HCT116 (cell line): ENCODE results near the gene DPYD. TPM values are rescaled to one million over a fixed set of nuclear protein-coding genes. Genes with fewer than 3 reads are reported as not detected.

ENCODE experiments used
- ATAC-seq: fragments of 200-7000 bp; cut with Tn5 transposase; 2 replicates; pipeline ENCODE4 v1.9.1; 2020; ENCODE audit warnings: mild to moderate bottlenecking, moderate library complexity
- BruUV-seq: library from RNA; stranded (reverse); fragments of 400-500 nt; replicated peaks from 2 replicates; lab custom pipeline; 2021; lab: Mats Ljungman, UMichigan
- CTCF ChIA-PET: fragments of 300-600 bp; sonication (Branson Sonifier 250); formaldehyde crosslinking; loops from one replicate; lab custom pipeline; 2021; ENCODE audit warnings: antibody characterized with exemption; lab: Charles Lee
- POLR2A ChIA-PET: fragments of 300-600, 350-600 bp; sonication (Branson Sonifier 250); formaldehyde crosslinking; loops from one replicate; lab custom pipeline; 2021; ENCODE audit warnings: antibody characterized with exemption; lab: Charles Lee
- RAD21 ChIA-PET, 2 experiments: fragments of 300-600 bp; sonication (Branson Sonifier 250); formaldehyde crosslinking; loops; one replicate each; lab custom pipeline; 2023; ENCODE audit warnings: low total read pairs in 2 of 2; ENCODE audit not compliant: uncharacterized antibody in 2 of 2, unreplicated experiment in 2 of 2, low non-redundant PET in 1 of 2; lab: Charles Lee
- DNase-seq: peaks from one replicate; pipeline ENCODE4 v3.0.0-alpha.2; 2010; ENCODE audit warnings: low read depth, low spot score
- H2AFZ ChIP-seq: fragments of 200-600 bp; shearing (Covaris generic), sonication (generic); 2 replicates; pipeline ENCODE4 v1.6.1; 2017; ENCODE audit warnings: low read depth, mixed run types, mixed read lengths, antibody characterized with exemption, low read length; ENCODE audit not compliant: poor library complexity, severe bottlenecking
- H3K27ac ChIP-seq: 2 replicates; pipeline ENCODE4 v1.5.1; 2012; ENCODE audit warnings: low read depth, low read length
- H3K27me3 ChIP-seq: fragments of 200-600 bp; sonication (generic); 2 replicates; pipeline ENCODE4 v1.6.1; 2016; ENCODE audit warnings: mixed run types, low read length, mixed read lengths; ENCODE audit not compliant: insufficient read depth
- H3K36me3 ChIP-seq, 2 experiments: fragments of 200-500 bp in 1 of 2; fragments of 200-600 bp in 1 of 2; sonication (Bioruptor generic) in 1 of 2; sonication (generic) in 1 of 2; 2 replicates each; pipeline versions ENCODE4 v1.5.1 to v1.6.1; 2014 to 2016; ENCODE audit warnings: low read length in 2 of 2, inconsistent platforms in 1 of 2, mixed read lengths in 1 of 2, mixed run types in 1 of 2; ENCODE audit not compliant: insufficient read depth in 2 of 2, control insufficient read depth in 1 of 2
- H3K4me1 ChIP-seq, 2 experiments: fragments of 200-600 bp in 1 of 2; sonication (generic) in 1 of 2; 2 replicates each; pipeline versions ENCODE4 v1.5.1 to v1.6.1; 2012 to 2017; ENCODE audit warnings: low read length in 2 of 2, inconsistent platforms in 1 of 2, mild to moderate bottlenecking in 1 of 2, mixed read lengths in 1 of 2, mixed run types in 1 of 2, moderate library complexity in 1 of 2; ENCODE audit not compliant: insufficient read depth in 2 of 2, control insufficient read depth in 1 of 2
- H3K4me2 ChIP-seq: fragments of 200-600 bp; sonication (generic); 2 replicates; pipeline ENCODE4 v1.6.1; 2017; ENCODE audit warnings: mixed run types, low read length, mixed read lengths
- H3K4me3 ChIP-seq, 2 experiments: fragments of 200-600 bp in 1 of 2; sonication (generic) in 1 of 2; replicated peaks in 1 of 2; 2 replicates each; pipeline ENCODE4 v1.5.1; 2011 to 2016; ENCODE audit warnings: low read length in 2 of 2, control low read depth in 1 of 2, low read depth in 1 of 2, mild to moderate bottlenecking in 1 of 2, mixed read lengths in 1 of 2, mixed run types in 1 of 2
- H3K79me2 ChIP-seq: fragments of 200-600 bp; sonication (generic); 2 replicates; pipeline ENCODE4 v1.6.1; 2017; ENCODE audit warnings: mild to moderate bottlenecking, mixed run types, low read length, moderate library complexity, mixed read lengths; ENCODE audit not compliant: insufficient read depth
- H3K9ac ChIP-seq: fragments of 200-600 bp; sonication (generic); 2 replicates; pipeline ENCODE4 v1.6.1; 2016; ENCODE audit warnings: low read length, mixed read lengths
- H3K9me2 ChIP-seq: fragments of 200-600 bp; sonication (generic), shearing (Covaris generic); 2 replicates; pipeline ENCODE4 v1.6.1; 2017; ENCODE audit warnings: mixed run types, mild to moderate bottlenecking, moderate library complexity; ENCODE audit not compliant: insufficient read depth
- H3K9me3 ChIP-seq, 2 experiments: fragments of 200-500 bp in 1 of 2; fragments of 200-600 bp in 1 of 2; sonication (Bioruptor generic) in 1 of 2; sonication (generic) in 1 of 2; 2 replicates each; pipeline ENCODE4 v1.6.1; 2014 to 2017; ENCODE audit warnings: low read length in 2 of 2, mixed read lengths in 2 of 2, inconsistent platforms in 1 of 2, low read depth in 1 of 2, mild to moderate bottlenecking in 1 of 2, mixed run types in 1 of 2, moderate library complexity in 1 of 2; ENCODE audit not compliant: control insufficient read depth in 1 of 2, insufficient read depth in 1 of 2
- H4K20me1 ChIP-seq: fragments of 200-600 bp; sonication (generic), shearing (Covaris generic); 2 replicates; pipeline ENCODE4 v1.6.1; 2017; ENCODE audit warnings: mixed run types, mild to moderate bottlenecking, moderate library complexity; ENCODE audit not compliant: insufficient read depth
- CEBPB ChIP-seq: IDR thresholded peaks from 2 replicates; pipeline ENCODE4 v1.6.1; 2012; ENCODE audit warnings: low read depth
- EGR1 ChIP-seq: IDR thresholded peaks from 2 replicates; pipeline ENCODE4 v1.6.1; 2012; ENCODE audit warnings: low read depth
- FOSL1 ChIP-seq: IDR thresholded peaks from 2 replicates; pipeline ENCODE4 v1.6.1; 2012; ENCODE audit warnings: low read depth
- JUND ChIP-seq: IDR thresholded peaks from 2 replicates; pipeline ENCODE4 v1.6.1; 2012
- POLR2A ChIP-seq: IDR thresholded peaks from 2 replicates; pipeline ENCODE4 v1.7.0; 2011; ENCODE audit warnings: borderline replicate concordance; ENCODE audit not compliant: insufficient read depth, insufficient read length; ENCODE audit errors: extremely low read depth
- RAD21 ChIP-seq: IDR thresholded peaks from 2 replicates; pipeline ENCODE4 v1.6.1; 2012; ENCODE audit warnings: low read depth, mild to moderate bottlenecking
- SIN3A ChIP-seq: IDR thresholded peaks from 2 replicates; pipeline ENCODE4 v1.6.1; 2012; ENCODE audit warnings: low read depth
- ZNF274 ChIP-seq: fragments of 200-500 bp; sonication (Bioruptor generic); IDR thresholded peaks from 2 replicates; pipeline ENCODE4 v1.6.1; 2014; ENCODE audit warnings: mild to moderate bottlenecking, low read depth, low read length, inconsistent platforms
- intact Hi-C: fragments of 100-400 bp; cut with micrococcal nuclease; formaldehyde crosslinking; loops from 2 replicates; pipeline ENCODE4 v1.10.0; 2022
- total RNA-seq: library from RNA; stranded (reverse); gene quantifications from one replicate; pipeline ENCODE4 v1.2.1, GENCODE V29; 2021; ENCODE audit not compliant: unreplicated experiment
- TF ChIP-seq, protein P1 (sequence below), 3 experiments: fragments of 200-600 bp in 1 of 3; sonication (generic) in 1 of 3; IDR thresholded peaks in 2 of 3; conservative IDR thresholded peaks in 1 of 3; 2 replicates each; pipeline ENCODE4 v1.5.1; 2012 to 2017; ENCODE audit warnings: low read depth in 2 of 3, low read length in 2 of 3, antibody characterized with exemption in 1 of 3, borderline replicate concordance in 1 of 3, control low read depth in 1 of 3, mild to moderate bottlenecking in 1 of 3, mixed read lengths in 1 of 3, mixed run types in 1 of 3, moderate library complexity in 1 of 3; ENCODE audit not compliant: insufficient read depth in 1 of 3
- TF ChIP-seq, protein P2 (sequence below): IDR thresholded peaks from 2 replicates; pipeline ENCODE4 v1.6.1; 2012
- TF ChIP-seq, protein P3 (sequence below): IDR thresholded peaks from 2 replicates; pipeline ENCODE4 v1.6.1; 2012; ENCODE audit warnings: low read depth

Gene DPYD
- total RNA-seq, 1 experiment from 2014 or later, result 1.7 TPM

DNA sequence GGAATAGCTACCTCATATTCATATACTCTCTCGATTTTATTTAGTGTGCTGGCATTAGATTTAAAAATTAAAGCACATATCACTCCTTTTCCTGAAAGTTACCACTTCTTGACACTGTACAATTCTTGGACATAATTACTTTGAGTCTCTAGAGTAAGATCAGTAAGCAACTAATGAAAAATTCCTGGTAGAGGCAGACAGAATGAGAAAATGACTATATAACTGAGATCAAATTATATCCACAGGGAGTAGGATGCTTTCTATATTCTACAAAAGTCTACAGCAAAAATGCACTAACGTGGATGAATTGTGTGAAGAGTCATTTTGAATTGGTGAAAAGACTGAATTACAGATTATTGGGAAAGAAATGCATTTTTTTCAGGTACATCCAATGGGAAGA is 753.6 kb downstream of the DPYD start:
- no peaks in the 10 kb centered on the region for H4K20me1 ChIP-seq
- no peak for TF ChIP-seq EGR1
- no peak for TF ChIP-seq ZNF274
- no peak for TF ChIP-seq POLR2A
- TF ChIP-seq SIN3A, result no peak
- no peak for TF ChIP-seq CEBPB
- TF ChIP-seq, protein P1, sequence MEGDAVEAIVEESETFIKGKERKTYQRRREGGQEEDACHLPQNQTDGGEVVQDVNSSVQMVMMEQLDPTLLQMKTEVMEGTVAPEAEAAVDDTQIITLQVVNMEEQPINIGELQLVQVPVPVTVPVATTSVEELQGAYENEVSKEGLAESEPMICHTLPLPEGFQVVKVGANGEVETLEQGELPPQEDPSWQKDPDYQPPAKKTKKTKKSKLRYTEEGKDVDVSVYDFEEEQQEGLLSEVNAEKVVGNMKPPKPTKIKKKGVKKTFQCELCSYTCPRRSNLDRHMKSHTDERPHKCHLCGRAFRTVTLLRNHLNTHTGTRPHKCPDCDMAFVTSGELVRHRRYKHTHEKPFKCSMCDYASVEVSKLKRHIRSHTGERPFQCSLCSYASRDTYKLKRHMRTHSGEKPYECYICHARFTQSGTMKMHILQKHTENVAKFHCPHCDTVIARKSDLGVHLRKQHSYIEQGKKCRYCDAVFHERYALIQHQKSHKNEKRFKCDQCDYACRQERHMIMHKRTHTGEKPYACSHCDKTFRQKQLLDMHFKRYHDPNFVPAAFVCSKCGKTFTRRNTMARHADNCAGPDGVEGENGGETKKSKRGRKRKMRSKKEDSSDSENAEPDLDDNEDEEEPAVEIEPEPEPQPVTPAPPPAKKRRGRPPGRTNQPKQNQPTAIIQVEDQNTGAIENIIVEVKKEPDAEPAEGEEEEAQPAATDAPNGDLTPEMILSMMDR (IDR thresholded peaks at IDR 0.05 in 2 of 3, conservative IDR thresholded peaks at IDR 0.05 in 1 of 3; ENCODE audit: borderline replicate concordance in 1 of 3, insufficient read depth in 1 of 3, low read depth in 2 of 3, low read length in 2 of 3), result no peak
- TF ChIP-seq, protein P2, sequence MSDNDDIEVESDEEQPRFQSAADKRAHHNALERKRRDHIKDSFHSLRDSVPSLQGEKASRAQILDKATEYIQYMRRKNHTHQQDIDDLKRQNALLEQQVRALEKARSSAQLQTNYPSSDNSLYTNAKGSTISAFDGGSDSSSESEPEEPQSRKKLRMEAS, result no peak
- TF ChIP-seq RAD21, result no peak
- TF ChIP-seq, protein P3, sequence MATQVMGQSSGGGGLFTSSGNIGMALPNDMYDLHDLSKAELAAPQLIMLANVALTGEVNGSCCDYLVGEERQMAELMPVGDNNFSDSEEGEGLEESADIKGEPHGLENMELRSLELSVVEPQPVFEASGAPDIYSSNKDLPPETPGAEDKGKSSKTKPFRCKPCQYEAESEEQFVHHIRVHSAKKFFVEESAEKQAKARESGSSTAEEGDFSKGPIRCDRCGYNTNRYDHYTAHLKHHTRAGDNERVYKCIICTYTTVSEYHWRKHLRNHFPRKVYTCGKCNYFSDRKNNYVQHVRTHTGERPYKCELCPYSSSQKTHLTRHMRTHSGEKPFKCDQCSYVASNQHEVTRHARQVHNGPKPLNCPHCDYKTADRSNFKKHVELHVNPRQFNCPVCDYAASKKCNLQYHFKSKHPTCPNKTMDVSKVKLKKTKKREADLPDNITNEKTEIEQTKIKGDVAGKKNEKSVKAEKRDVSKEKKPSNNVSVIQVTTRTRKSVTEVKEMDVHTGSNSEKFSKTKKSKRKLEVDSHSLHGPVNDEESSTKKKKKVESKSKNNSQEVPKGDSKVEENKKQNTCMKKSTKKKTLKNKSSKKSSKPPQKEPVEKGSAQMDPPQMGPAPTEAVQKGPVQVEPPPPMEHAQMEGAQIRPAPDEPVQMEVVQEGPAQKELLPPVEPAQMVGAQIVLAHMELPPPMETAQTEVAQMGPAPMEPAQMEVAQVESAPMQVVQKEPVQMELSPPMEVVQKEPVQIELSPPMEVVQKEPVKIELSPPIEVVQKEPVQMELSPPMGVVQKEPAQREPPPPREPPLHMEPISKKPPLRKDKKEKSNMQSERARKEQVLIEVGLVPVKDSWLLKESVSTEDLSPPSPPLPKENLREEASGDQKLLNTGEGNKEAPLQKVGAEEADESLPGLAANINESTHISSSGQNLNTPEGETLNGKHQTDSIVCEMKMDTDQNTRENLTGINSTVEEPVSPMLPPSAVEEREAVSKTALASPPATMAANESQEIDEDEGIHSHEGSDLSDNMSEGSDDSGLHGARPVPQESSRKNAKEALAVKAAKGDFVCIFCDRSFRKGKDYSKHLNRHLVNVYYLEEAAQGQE, result no peak
- TF ChIP-seq JUND, result no peak
- no peak for TF ChIP-seq FOSL1
- TF ChIP-seq, all 23 proteins: peak for 0
- Histone ChIP-seq H3K27ac (no peak overlapping the region), H3K79me2 (no peaks in the 10 kb centered on the region), H3K27me3 (no peaks in the 10 kb centered on the region), H3K9me3 (no peaks in the 10 kb centered on the region), H3K4me2 (no peak overlapping the region), H3K36me3 (no peaks in the 10 kb centered on the region), H3K9ac (no peak overlapping the region), H3K4me3 (no peak overlapping the region), H3K4me1 (no peaks in the 10 kb centered on the region), H2AFZ (no peak overlapping the region), H3K9me2 (no peaks in the 10 kb centered on the region)
- POLR2A ChIA-PET, result no interaction called here
- intact Hi-C loops, result no loop called here
- ATAC-seq (no peak), DNase-seq (no peak)
- RAD21 ChIA-PET, result no interaction called here
- CTCF ChIA-PET, result no interaction called here
- no TSS peak for BruUV-seq
